H9 (cell line): ENCODE results near the gene KRT25. TPM values are rescaled to one million over a fixed set of nuclear protein-coding genes. Genes with fewer than 3 reads are reported as not detected.

ENCODE experiments used
- DNase-seq: peaks from one replicate; pipeline ENCODE4 v3.0.0-alpha.2; 2017
- H2AFZ ChIP-seq: one replicate; pipeline ENCODE4 v1.6.1; 2013; ENCODE audit warnings: mild to moderate bottlenecking, low read length, control low read depth, moderate library complexity
- H2AK5ac ChIP-seq: 2 replicates; pipeline ENCODE4 v1.6.1; 2013; ENCODE audit warnings: low read length, control low read depth, mixed read lengths; ENCODE audit not compliant: insufficient read length
- H2BK120ac ChIP-seq: one replicate; pipeline ENCODE4 v1.6.1; 2013; ENCODE audit warnings: low read depth, mild to moderate bottlenecking, low read length, control low read depth, inconsistent platforms; ENCODE audit not compliant: poor library complexity, severe bottlenecking
- H2BK12ac ChIP-seq: 2 replicates; pipeline ENCODE4 v1.6.1; 2013; ENCODE audit warnings: low read length, control low read depth, mixed read lengths, low read depth; ENCODE audit not compliant: insufficient read length
- H2BK15ac ChIP-seq: 2 replicates; pipeline ENCODE4 v1.6.1; 2013; ENCODE audit warnings: low read depth, low read length, control low read depth
- H2BK20ac ChIP-seq: one replicate; pipeline ENCODE4 v1.6.1; 2013; ENCODE audit warnings: low read depth, mild to moderate bottlenecking, low read length, control low read depth, inconsistent platforms; ENCODE audit not compliant: poor library complexity, severe bottlenecking
- H2BK5ac ChIP-seq: 2 replicates; pipeline ENCODE4 v1.6.1; 2013; ENCODE audit warnings: low read length, control low read depth, mixed read lengths; ENCODE audit not compliant: insufficient read length
- H3K14ac ChIP-seq: 2 replicates; pipeline ENCODE4 v1.6.1; 2013; ENCODE audit warnings: low read length, control low read depth; ENCODE audit not compliant: insufficient read depth
- H3K18ac ChIP-seq: 2 replicates; pipeline ENCODE4 v1.6.1; 2013; ENCODE audit warnings: low read depth, mild to moderate bottlenecking, mixed read lengths, low read length, control low read depth; ENCODE audit not compliant: insufficient read length
- H3K23ac ChIP-seq: 2 replicates; pipeline ENCODE4 v1.6.1; 2013; ENCODE audit warnings: low read length, control low read depth, mixed read lengths, low read depth; ENCODE audit not compliant: insufficient read length
- H3K23me2 ChIP-seq: 2 replicates; pipeline ENCODE4 v1.6.1; 2013; ENCODE audit warnings: low read depth, mild to moderate bottlenecking, mixed read lengths, low read length, control low read depth; ENCODE audit not compliant: insufficient read length, poor library complexity, severe bottlenecking
- H3K27ac ChIP-seq: 2 replicates; pipeline ENCODE4 v1.5.1; 2013; ENCODE audit warnings: low read length, control low read depth, mixed read lengths, low read depth; ENCODE audit not compliant: insufficient read length
- H3K27me3 ChIP-seq: 2 replicates; pipeline ENCODE4 v1.6.1; 2013; ENCODE audit warnings: low read length, control low read depth, inconsistent platforms; ENCODE audit not compliant: insufficient read depth
- H3K4ac ChIP-seq: 2 replicates; pipeline ENCODE4 v1.6.1; 2013; ENCODE audit warnings: low read depth, mild to moderate bottlenecking, control low read depth, inconsistent platforms, low read length, moderate library complexity
- H3K4me1 ChIP-seq: 2 replicates; pipeline ENCODE4 v1.6.1; 2013; ENCODE audit warnings: low read length, control low read depth, inconsistent platforms; ENCODE audit not compliant: insufficient read depth
- H3K4me2 ChIP-seq: 2 replicates; pipeline ENCODE4 v1.6.1; 2013; ENCODE audit warnings: low read length, control low read depth, mixed read lengths; ENCODE audit not compliant: insufficient read length, insufficient read depth
- H3K56ac ChIP-seq: 2 replicates; pipeline ENCODE4 v1.6.1; 2013; ENCODE audit warnings: low read depth, mild to moderate bottlenecking, mixed read lengths, low read length, control low read depth; ENCODE audit not compliant: insufficient read length
- H3K79me1 ChIP-seq: 2 replicates; pipeline ENCODE4 v1.6.1; 2013; ENCODE audit warnings: low read depth, mild to moderate bottlenecking, moderate library complexity, low read length, control low read depth, inconsistent platforms; ENCODE audit not compliant: insufficient read depth, poor library complexity, severe bottlenecking
- H3K79me2 ChIP-seq: 2 replicates; pipeline ENCODE4 v1.6.1; 2013; ENCODE audit warnings: low read length, control low read depth, inconsistent platforms; ENCODE audit not compliant: insufficient read depth
- H3K9ac ChIP-seq: 2 replicates; pipeline ENCODE4 v1.6.1; 2013; ENCODE audit warnings: low read length, control low read depth, mixed read lengths; ENCODE audit not compliant: insufficient read length; ENCODE audit errors: extremely low read depth
- H3K9me3 ChIP-seq: one replicate; pipeline ENCODE4 v1.6.1; 2013; ENCODE audit warnings: low read depth, low read length, inconsistent platforms; ENCODE audit not compliant: control insufficient read depth
- H3T11ph ChIP-seq: one replicate; pipeline ENCODE4 v1.6.1; 2013; ENCODE audit warnings: mild to moderate bottlenecking, low read length, control low read depth, inconsistent platforms
- H4K20me1 ChIP-seq: one replicate; pipeline ENCODE4 v1.6.1; 2013; ENCODE audit not compliant: control insufficient read depth, insufficient read length, insufficient read depth
- H4K5ac ChIP-seq: 2 replicates; pipeline ENCODE4 v1.6.1; 2013; ENCODE audit warnings: low read depth, mild to moderate bottlenecking, mixed read lengths, low read length, control low read depth; ENCODE audit not compliant: insufficient read length
- H4K8ac ChIP-seq: replicated peaks from 2 replicates; pipeline ENCODE4 v1.6.1; 2013; ENCODE audit warnings: low read length, control low read depth, mixed read lengths, low read depth; ENCODE audit not compliant: insufficient read length
- H4K91ac ChIP-seq: 2 replicates; pipeline ENCODE4 v1.6.1; 2013; ENCODE audit warnings: low read depth, mild to moderate bottlenecking, moderate library complexity, mixed read lengths, low read length, control low read depth; ENCODE audit not compliant: insufficient read length
- H3K27ac Mint-ChIP-seq, 3 experiments: 2 replicates in 2 of 3; 3 replicates in 1 of 3; pipeline ENCODE4 v1.8.0; 2020 to 2021; ENCODE audit warnings: mixed read lengths in 3 of 3, mild to moderate bottlenecking in 1 of 3, moderate library complexity in 1 of 3
- H3K27me3 Mint-ChIP-seq: 2 replicates; pipeline ENCODE4 v1.8.0; 2021; ENCODE audit warnings: low read depth, mild to moderate bottlenecking, moderate library complexity, mixed read lengths
- H3K36me3 Mint-ChIP-seq, 3 experiments: 2 replicates in 2 of 3; 3 replicates in 1 of 3; pipeline ENCODE4 v1.8.0; 2020 to 2021; ENCODE audit warnings: low read depth in 3 of 3, mixed read lengths in 3 of 3; ENCODE audit not compliant: insufficient read depth in 1 of 3
- H3K4me1 Mint-ChIP-seq, 2 experiments: 2 replicates each; pipeline ENCODE4 v1.8.0; 2020; ENCODE audit warnings: mixed read lengths in 2 of 2
- H3K4me3 Mint-ChIP-seq, 2 experiments: 2 replicates in 1 of 2; 3 replicates in 1 of 2; pipeline ENCODE4 v1.8.0; 2020 to 2021; ENCODE audit warnings: mild to moderate bottlenecking in 2 of 2, mixed read lengths in 2 of 2, moderate library complexity in 1 of 2
- H3K9me3 Mint-ChIP-seq, 2 experiments: 2 replicates in 1 of 2; 3 replicates in 1 of 2; pipeline ENCODE4 v1.8.0; 2020; ENCODE audit warnings: mild to moderate bottlenecking in 2 of 2, mixed read lengths in 2 of 2, moderate library complexity in 1 of 2
- CTCF ChIP-seq: fragments of 200-600 bp; sonication (generic); conservative IDR thresholded peaks from 3 replicates; pipeline ENCODE4 v1.8.0; 2021; ENCODE audit warnings: antibody characterized with exemption, mild to moderate bottlenecking
- WGBS: extraction: QIAGEN DNeasy Blood & Tissue Kit; methylation state at CpG from one replicate; pipeline ENCODE4 v1.1.7; 2013; ENCODE audit warnings: missing lambda C conversion rate, low lambda C conversion rate, mixed read lengths; ENCODE audit not compliant: insufficient read length; ENCODE audit errors: extremely low coverage; 5-methylcytosine and 5-hydroxymethylcytosine counted together
- total RNA-seq: library from RNA; stranded (reverse); gene quantifications from 2 replicates; pipeline ENCODE4 v1.2.1, GENCODE V29; 2021

The KRT25 gene
- total RNA-seq, 1 experiment from 2014 or later: not detected

GRCh38 chr17:40791787-40792436, 36.8 kb upstream of the KRT25 start:
- Histone ChIP-seq H2BK15ac (no peak overlapping the region), H3K14ac (no peak overlapping the region), H3T11ph (no peak overlapping the region), H4K91ac (no peak overlapping the region), H2BK120ac (no peak overlapping the region), H3K79me1 (no peaks in the 10 kb centered on the region), H3K9ac (no peak overlapping the region), H3K79me2 (no peaks in the 10 kb centered on the region), H4K20me1 (no peaks in the 10 kb centered on the region), H3K56ac (no peak overlapping the region), H3K23me2 (no peaks in the 10 kb centered on the region), H2BK5ac (no peak overlapping the region), H3K4me1 (no peaks in the 10 kb centered on the region), H3K23ac (no peak overlapping the region), H3K27me3 (no peaks in the 10 kb centered on the region), H2AFZ (no peak overlapping the region), H2AK5ac (no peak overlapping the region), H3K9me3 (no peaks in the 10 kb centered on the region), H3K18ac (no peak overlapping the region), H4K8ac (no peak overlapping the region), H4K5ac (no peak overlapping the region), H2BK12ac (no peak overlapping the region), H3K4me2 (no peak overlapping the region), H3K4ac (no peak overlapping the region), H2BK20ac (no peak overlapping the region), H3K27ac (no peak overlapping the region)
- Mint-ChIP-seq H3K27me3 (peaks cover 16% of the 10 kb centered on the region), H3K27ac (no peak overlapping the region), H3K4me1 (no peaks in the 10 kb centered on the region; a peak in 1 of 4 replicates), H3K4me3 (no peak overlapping the region), H3K36me3 (no peaks in the 10 kb centered on the region), H3K9me3 (no peaks in the 10 kb centered on the region)
- DNase-seq: no peak
- no CpG with 5 or more reads among the region's 6 CpGs for WGBS
- TF ChIP-seq CTCF: peak; percentile 77
